Fibroblast of skin of scalp (primary cell): ENCODE results near the gene RUVBL1.

ENCODE experiments used
- DNase-seq: peaks from one replicate; pipeline ENCODE4 v3.0.0-alpha.2; 2013

Gene RUVBL1

GRCh38 chr3:128082546-128082945, 41.1 kb downstream of the RUVBL1 start:
- DNase-seq, result no peak

- peak; percentile 51 for DNase-seq
Observed at GRCh38 chr3:128081846-128082245, 41.8 kb downstream of the RUVBL1 start.

- no peak for DNase-seq
Observed at GRCh38 chr3:128081226-128081625, 42.4 kb downstream of the RUVBL1 start.

- peak; percentile 89 for DNase-seq
Observed at GRCh38 chr3:128080323-128081080, 43.1 kb downstream of the RUVBL1 start.

GRCh38 chr3:128079823-128080222, 43.8 kb downstream of the RUVBL1 start:
- no peak for DNase-seq

- no peak for DNase-seq
Observed at GRCh38 chr3:128078875-128079274, 44.7 kb downstream of the RUVBL1 start.

GRCh38 chr3:128078322-128078721, 45.3 kb downstream of the RUVBL1 start:
- no peak for DNase-seq

- DNase-seq, result no peak
Observed at GRCh38 chr3:128077665-128078064, 45.9 kb downstream of the RUVBL1 start.

GRCh38 chr3:128077202-128077624, 46.4 kb downstream of the RUVBL1 start:
- DNase-seq, result no peak

- DNase-seq, result no peak
Observed at GRCh38 chr3:128076483-128077201, 47.0 kb downstream of the RUVBL1 start.

- peak; percentile 87 for DNase-seq
Observed at GRCh38 chr3:128075522-128076482, 47.8 kb downstream of the RUVBL1 start.

GRCh38 chr3:128074851-128075521, 48.6 kb downstream of the RUVBL1 start:
- no peak for DNase-seq

GRCh38 chr3:128073807-128074206, 49.8 kb downstream of the RUVBL1 start:
- DNase-seq, result no peak

- no peak for DNase-seq
Observed at GRCh38 chr3:128073185-128073725, 50.4 kb downstream of the RUVBL1 start.

GRCh38 chr3:128072454-128073184, 51.0 kb downstream of the RUVBL1 start:
- DNase-seq, result no peak

GRCh38 chr3:128071771-128072453, 51.7 kb downstream of the RUVBL1 start:
- no peak for DNase-seq

- DNase-seq, result no peak
Observed at GRCh38 chr3:128070898-128071591, 52.6 kb downstream of the RUVBL1 start.

GRCh38 chr3:128069271-128069670, 54.3 kb downstream of the RUVBL1 start:
- DNase-seq, result no peak

- DNase-seq, result peak; percentile 54
Observed at GRCh38 chr3:128068156-128068620, 55.4 kb downstream of the RUVBL1 start.

- peak; percentile 35 for DNase-seq
Observed at GRCh38 chr3:128067489-128067888, 56.1 kb downstream of the RUVBL1 start.
